Measurements from ENCODE around the gene NTN5. TPM values are rescaled to one million over a fixed set of nuclear protein-coding genes. Genes with fewer than 3 reads are reported as not detected.

NTN5 gene
- total and polyA plus RNA-seq, 2 donors from 2014 or later: 0.52 to 0.85 TPM

- TF ChIP-seq CTCF (IDR thresholded peaks at IDR 0.05; ENCODE audit: borderline replicate concordance, extremely low read depth, insufficient read depth): no peak
- Histone ChIP-seq H3K27ac (ENCODE audit: low read depth in 2 of 2, low read length in 2 of 2) (no peak overlapping the region), H3K9ac (ENCODE audit: low read length in 3 of 3) (no peak overlapping the region), H3K4me1 (ENCODE audit: control insufficient read depth in 2 of 3, insufficient read depth in 2 of 3, low read depth in 1 of 3, low read length in 3 of 3) (peaks cover 0 to 3% (median 0%) of the 10 kb centered on the region in 3 donors), H3K36me3 (ENCODE audit: control insufficient read depth in 2 of 3, insufficient read depth in 3 of 3, low read length in 3 of 3) (no peaks in the 10 kb centered on the region), H3K9me3 (ENCODE audit: control insufficient read depth in 2 of 3, insufficient read depth in 1 of 3, low read length in 3 of 3) (no peaks in the 10 kb centered on the region), H3K27me3 (ENCODE audit: control insufficient read depth, insufficient read depth, low read length) (no peaks in the 10 kb centered on the region), H3K4me3 (ENCODE audit: low read length in 3 of 3) (no peak overlapping the region)
- no peak for FAIRE-seq
- intact Hi-C loops (cut with DNase I): no loop called here
- no peak for DNase-seq
These were observed 2.7 kb downstream of the NTN5 start for GRCh38 chr19:48669903-48670668.

GRCh38 chr19:48668761-48669160, 4.1 kb downstream of the NTN5 start:
- Histone ChIP-seq H3K27me3 (ENCODE audit: control insufficient read depth, insufficient read depth, low read length) (no peaks in the 10 kb centered on the region), H3K36me3 (ENCODE audit: control insufficient read depth in 2 of 3, insufficient read depth in 3 of 3, low read length in 3 of 3) (no peaks in the 10 kb centered on the region), H3K27ac (ENCODE audit: low read depth in 2 of 2, low read length in 2 of 2) (no peak overlapping the region), H3K9me3 (ENCODE audit: control insufficient read depth in 2 of 3, insufficient read depth in 1 of 3, low read length in 3 of 3) (no peaks in the 10 kb centered on the region), H3K9ac (ENCODE audit: low read length in 3 of 3) (no peak overlapping the region), H3K4me3 (ENCODE audit: low read length in 3 of 3) (no peak overlapping the region), H3K4me1 (ENCODE audit: control insufficient read depth in 2 of 3, insufficient read depth in 2 of 3, low read depth in 1 of 3, low read length in 3 of 3) (no peaks in the 10 kb centered on the region)
- TF ChIP-seq CTCF (IDR thresholded peaks at IDR 0.05; ENCODE audit: borderline replicate concordance, extremely low read depth, insufficient read depth): no peak
- intact Hi-C loops (cut with DNase I): no loop called here
- FAIRE-seq (no peak), DNase-seq (no peak)

- Histone ChIP-seq H3K4me1 (ENCODE audit: control insufficient read depth in 2 of 3, insufficient read depth in 2 of 3, low read depth in 1 of 3, low read length in 3 of 3) (no peaks in the 10 kb centered on the region), H3K27me3 (ENCODE audit: control insufficient read depth, insufficient read depth, low read length) (no peaks in the 10 kb centered on the region), H3K4me3 (ENCODE audit: low read length in 3 of 3) (no peak overlapping the region), H3K9ac (ENCODE audit: low read length in 3 of 3) (no peak overlapping the region), H3K27ac (ENCODE audit: low read depth in 2 of 2, low read length in 2 of 2) (no peak overlapping the region), H3K36me3 (ENCODE audit: control insufficient read depth in 2 of 3, insufficient read depth in 3 of 3, low read length in 3 of 3) (no peaks in the 10 kb centered on the region), H3K9me3 (ENCODE audit: control insufficient read depth in 2 of 3, insufficient read depth in 1 of 3, low read length in 3 of 3) (no peaks in the 10 kb centered on the region)
- FAIRE-seq (no peak), DNase-seq (no peak)
- no peak for TF ChIP-seq CTCF (IDR thresholded peaks at IDR 0.05; ENCODE audit: borderline replicate concordance, extremely low read depth, insufficient read depth)
- intact Hi-C loops (cut with DNase I): no loop called here
These were observed 4.5 kb downstream of the NTN5 start for GRCh38 chr19:48668332-48668731.

Measured in kidney (tissue), 14 donors.